Heart left ventricle (tissue), 16 donors: Measurements from ENCODE around the gene UNKL. TPM values are rescaled to one million over a fixed set of nuclear protein-coding genes. Genes with fewer than 3 reads are reported as not detected.

Experiments used
- ATAC-seq, 4 donors: fragments of 200-7000 bp; cut with Tn5 transposase; one replicate each; pipeline ENCODE4 v1.9.1; 2020 to 2022; ENCODE audit warnings: moderate library complexity in 4 of 4, mild to moderate bottlenecking in 3 of 4, moderate number of reproducible peaks in 1 of 4
- DNase-seq, 5 donors: peaks; one replicate each; pipeline ENCODE4 v3.0.0-alpha.2; 2020
- H3K27ac ChIP-seq, 12 donors: fragments of 200-600 bp; sonication (generic) in 4 of 12; one replicate each; pipeline versions ENCODE4 v1.5.0 to v1.8.0; 2016 to 2022; ENCODE audit warnings: mild to moderate bottlenecking in 2 of 12
- H3K27me3 ChIP-seq, 9 donors: fragments of 200-600 bp; sonication (generic) in 2 of 9; one replicate each; pipeline versions ENCODE4 v1.5.1 to v1.8.0; 2016 to 2022; ENCODE audit warnings: mild to moderate bottlenecking in 3 of 9
- H3K36me3 ChIP-seq, 9 donors: fragments of 200-600 bp; sonication (generic) in 2 of 9; one replicate each; pipeline versions ENCODE4 v1.5.0 to v1.8.0; 2018 to 2022; ENCODE audit warnings: mild to moderate bottlenecking in 2 of 9
- H3K4me1 ChIP-seq, 12 donors: fragments of 200-600 bp; sonication (generic) in 4 of 12; one replicate each; pipeline versions ENCODE4 v1.5.0 to v1.8.0; 2016 to 2022; ENCODE audit warnings: mild to moderate bottlenecking in 3 of 12
- H3K4me3 ChIP-seq, 12 donors: fragments of 200-600 bp; sonication (generic) in 4 of 12; one replicate each; pipeline versions ENCODE4 v1.5.0 to v1.8.0; 2017 to 2022; ENCODE audit warnings: mild to moderate bottlenecking in 9 of 12, moderate library complexity in 4 of 12
- H3K9me3 ChIP-seq, 12 donors: fragments of 200-600 bp; sonication (generic) in 4 of 12; one replicate each; pipeline versions ENCODE4 v1.5.0 to v1.8.0; 2016 to 2022; ENCODE audit warnings: mild to moderate bottlenecking in 1 of 12
- CTCF ChIP-seq, 12 donors: fragments of 200-600 bp; sonication (generic) in 4 of 12; IDR thresholded peaks; one replicate each; pipeline versions ENCODE4 v1.5.0 to v1.8.0; 2018 to 2022; ENCODE audit warnings: antibody characterized with exemption in 12 of 12, mild to moderate bottlenecking in 5 of 12
- POLR2A ChIP-seq, 2 donors: fragments of 450-650 bp; IDR thresholded peaks; one replicate each; pipeline ENCODE4 v1.6.1; 2017; ENCODE audit warnings: antibody characterized with exemption in 2 of 2, mild to moderate bottlenecking in 2 of 2, moderate library complexity in 2 of 2
- WGBS, 4 donors: extraction: QIAGEN DNeasy Blood & Tissue Kit in 2 of 4; methylation state at CpG; one replicate each; pipeline versions ENCODE4 v1.1.5 to v1.1.7; 2013 to 2018; 5-methylcytosine and 5-hydroxymethylcytosine counted together
- intact Hi-C, 10 donors: fragments of 100-400 bp; cut with DNase I; formaldehyde crosslinking; loops; one replicate each; pipeline versions ENCODE4 v1.11.1 to v1.14.2; 2022
- polyA plus RNA-seq, 2 donors: library from polyadenylated mRNA; stranded (reverse); fragments of 200-250 nt; gene quantifications; one replicate each; pipeline ENCODE4 v1.2.3, GENCODE V29; 2013
- total RNA-seq, 9 donors: library from RNA; depleted of rRNA in 2 of 9; stranded (reverse); fragments of >200 nt in 2 of 9; fragmentation: NEBNext Ultra II Directional in 3 of 9; extraction: Animal tissue kit (Norgen Biotek cat#: 25700) in 3 of 9; gene quantifications; one replicate each; pipeline versions ENCODE4 v1.1.0 to v1.2.4, GENCODE V29; 2016 to 2023
- donor health status: ischemic (EF 13 %, LVEDD 7.1; RV severe dilation, severe dysfunction).
- donor health status: healthy with polysubstance abuse.
- donor health status: DM: no; HTN: yes; CAD: no.
- donor health status: DM: no; HTN: no; CAD: no.
- donor health status: ischemic (EF 25% LVEDD 6.9; RV normal size, moderate dysfunction).
- donor health status: ischemic (EF 25% LVEDD 5.7; RV mildly dilated, moderate dysfunction).
- donor health status: healthy.
- donor health status: DM: yes; HTN: yes; CAD: no.
- donor health status: ischemic (EF 35%, LVEDD 5.7; RV mildly dilated, moderate dysfunction).
- donor health status: nonischemic (EF 11% LVEDD 7.7; RV severe dilation, severe dysfunction).
- donor health status: DM: yes; HTN: yes; CAD: no.
- donor health status: PGD.
- donor health status: ischemic (EF 29% LVEDD 5.4; RV normal size, mild dysfunction).
- donor health status: nonischemic (EF 23%, LVEDD 6.1; RV moderate dilation, normal function).

The UNKL gene
- total and polyA plus RNA-seq, 11 donors: 4.3 to 18.3 (median 9.2) TPM

DNA sequence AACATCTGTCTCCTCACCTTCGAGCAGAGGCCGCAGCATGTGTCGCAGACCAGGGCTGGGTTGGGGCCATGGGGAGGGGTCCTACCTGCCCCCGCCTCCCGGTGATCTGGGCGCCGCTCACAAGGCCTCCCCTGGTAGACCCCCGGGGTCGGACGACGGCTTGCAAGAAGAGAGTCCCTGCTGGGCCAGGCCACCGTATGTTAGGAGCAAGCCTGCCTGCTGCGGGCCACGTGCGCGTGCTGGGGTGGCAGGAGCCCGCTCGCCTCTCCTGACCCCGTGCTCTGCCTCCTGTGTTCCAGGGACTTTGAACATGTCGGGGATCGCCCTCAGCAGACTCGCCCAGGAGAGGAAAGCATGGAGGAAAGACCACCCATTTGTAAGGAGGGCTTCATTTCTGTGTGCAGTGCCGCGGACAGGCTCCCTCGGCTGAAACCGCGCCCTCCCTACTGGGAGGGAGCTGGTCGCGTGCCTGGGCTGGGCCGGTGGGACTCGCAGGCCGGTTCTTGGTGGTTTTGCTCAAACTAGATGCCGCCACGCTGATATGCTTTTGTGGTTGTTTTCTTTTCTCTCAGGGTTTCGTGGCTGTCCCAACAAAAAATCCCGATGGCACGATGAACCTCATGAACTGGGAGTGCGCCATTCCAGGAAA is 100.7 kb downstream of the UNKL start:
- Histone ChIP-seq H3K4me3 (no peak overlapping the region), H3K4me1 (peaks cover 8 to 42% (median 35%) of the 10 kb centered on the region in 12 donors), H3K27me3 (no peaks in the 10 kb centered on the region), H3K27ac (no peak overlapping the region), H3K36me3 (peaks cover 3 to 67% (median 51%) of the 10 kb centered on the region in 9 donors), H3K9me3 (no peaks in the 10 kb centered on the region)
- no peak for DNase-seq
- TF ChIP-seq POLR2A (IDR thresholded peaks at IDR 0.05) (no peak), CTCF (IDR thresholded peaks at IDR 0.05) (no peak)
- 85 to 89% (median 88%) methylated on average over 22 to 38 of the region's 38 CpGs for WGBS, 4 donors
- ATAC-seq: no peak
- intact Hi-C loops: loop anchor here in 1 of 10 donors (5.0 kb wide), 1 partner anchor 468 kb away; the partner anchor contains the start of genes NUBP2 and SPSB3

Other genes starting within 250 kb of the UNKL start
- gene TPSG1, start 189.4 kb downstream of the UNKL start, total RNA-seq: not detected
- not detected for gene TPSG1, start 189.4 kb downstream of the UNKL start, polyA plus RNA-seq
- 10 to 100 TPM in 1 of 9 donors, 1 to 10 TPM in 7, not detected in 1; 2.1 to 18.1 (median 2.3) TPM for gene TPSB2, start 184.5 kb downstream of the UNKL start, total RNA-seq
- gene TPSB2, start 184.5 kb downstream of the UNKL start, polyA plus RNA-seq: 1 to 10 TPM; 2.0 to 4.3 TPM
- 10 to 100 TPM in 1 of 9 donors, 1 to 10 TPM in 7, not detected in 1; 1.1 to 14.3 (median 3.5) TPM for gene TPSAB1, start 174.0 kb downstream of the UNKL start, total RNA-seq
- 1 to 10 TPM; 1.1 to 3.7 TPM for gene TPSAB1, start 174.0 kb downstream of the UNKL start, polyA plus RNA-seq
- gene TPSD1, start 158.6 kb downstream of the UNKL start, total RNA-seq: under 1 TPM in 1 of 9 donors, not detected in 8; 0.38 TPM
- under 1 TPM in 1 of 2 donors, not detected in 1; 0.17 TPM for gene TPSD1, start 158.6 kb downstream of the UNKL start, polyA plus RNA-seq
- gene UBE2I, start 105.1 kb downstream of the UNKL start, total RNA-seq: 100 to 1,000 TPM in 2 of 9 donors, 10 to 100 TPM in 7; 59.3 to 105 (median 85.9) TPM
- 10 to 100 TPM; 67.2 to 73.4 TPM for gene UBE2I, start 105.1 kb downstream of the UNKL start, polyA plus RNA-seq
- gene BAIAP3, start 81.1 kb downstream of the UNKL start, total RNA-seq: 1 to 10 TPM in 8 of 9 donors, under 1 TPM in 1; 0.88 to 4.0 (median 2.6) TPM
- gene BAIAP3, start 81.1 kb downstream of the UNKL start, polyA plus RNA-seq: 1 to 10 TPM; 1.7 to 2.6 TPM
- gene TSR3, start 62.8 kb downstream of the UNKL start, total RNA-seq: 100 to 1,000 TPM in 1 of 9 donors, 10 to 100 TPM in 8; 46.3 to 108 (median 58.9) TPM
- gene TSR3, start 62.8 kb downstream of the UNKL start, polyA plus RNA-seq: 10 to 100 TPM; 60.0 to 75.4 TPM
- 10 to 100 TPM; 25.4 to 54.2 (median 31.0) TPM for gene GNPTG, start 62.8 kb downstream of the UNKL start, total RNA-seq
- gene GNPTG, start 62.8 kb downstream of the UNKL start, polyA plus RNA-seq: 10 to 100 TPM; 31.9 to 45.0 TPM
- 10 to 100 TPM in 7 of 9 donors, 1 to 10 TPM in 2; 8.9 to 21.3 (median 11.9) TPM for gene UQCC4, start 6.0 kb upstream of the UNKL start, total RNA-seq
- gene UQCC4, start 6.0 kb upstream of the UNKL start, polyA plus RNA-seq: 10 to 100 TPM; 10.9 to 34.2 TPM
- gene PERCC1, start 16.4 kb upstream of the UNKL start, total RNA-seq: under 1 TPM in 4 of 9 donors, not detected in 5; 0.32 to 0.60 (median 0.41) TPM
- gene PERCC1, start 16.4 kb upstream of the UNKL start, polyA plus RNA-seq: under 1 TPM in 1 of 2 donors, not detected in 1; 0.11 TPM
- 1 to 10 TPM in 2 of 9 donors, under 1 TPM in 5, not detected in 2; 0.31 to 1.5 (median 0.92) TPM for gene CCDC154, start 29.9 kb upstream of the UNKL start, total RNA-seq
- gene CCDC154, start 29.9 kb upstream of the UNKL start, polyA plus RNA-seq: under 1 TPM; 0.14 to 0.65 TPM
- 10 to 100 TPM; 30.3 to 70.8 (median 33.6) TPM for gene CLCN7, start 60.3 kb upstream of the UNKL start, total RNA-seq
- 10 to 100 TPM; 32.7 to 41.5 TPM for gene CLCN7, start 60.3 kb upstream of the UNKL start, polyA plus RNA-seq
- under 1 TPM in 2 of 9 donors, not detected in 7; 0.20 to 0.23 TPM for gene PTX4, start 74.2 kb upstream of the UNKL start, total RNA-seq
- gene PTX4, start 74.2 kb upstream of the UNKL start, polyA plus RNA-seq: under 1 TPM in 1 of 2 donors, not detected in 1; 0.04 TPM
- gene TELO2, start 78.7 kb upstream of the UNKL start, total RNA-seq: 10 to 100 TPM; 11.8 to 29.6 (median 16.7) TPM
- 10 to 100 TPM; 22.7 to 27.0 TPM for gene TELO2, start 78.7 kb upstream of the UNKL start, polyA plus RNA-seq
- gene TMEM204, start 119.0 kb upstream of the UNKL start, total RNA-seq: 10 to 100 TPM; 14.0 to 64.2 (median 19.5) TPM
- gene TMEM204, start 119.0 kb upstream of the UNKL start, polyA plus RNA-seq: 10 to 100 TPM; 29.0 to 37.4 TPM
- 10 to 100 TPM in 1 of 9 donors, 1 to 10 TPM in 8; 6.0 to 10.1 (median 8.0) TPM for gene IFT140, start 197.4 kb upstream of the UNKL start, total RNA-seq
- 10 to 100 TPM in 1 of 2 donors, 1 to 10 TPM in 1; 4.8 to 10.2 TPM for gene IFT140, start 197.4 kb upstream of the UNKL start, polyA plus RNA-seq
- gene CRAMP1, start 197.7 kb upstream of the UNKL start, total RNA-seq: 10 to 100 TPM in 6 of 9 donors, 1 to 10 TPM in 3; 7.5 to 16.9 (median 10.7) TPM
- gene CRAMP1, start 197.7 kb upstream of the UNKL start, polyA plus RNA-seq: 1 to 10 TPM; 6.2 to 7.9 TPM